ELR (cell line): ENCODE data around the gene CTDNEP1.

Experiments used
- DNase-seq: peaks from one replicate; pipeline ENCODE4 v3.0.0-alpha.2; 2015; ENCODE audit warnings: low read depth

Gene CTDNEP1

DNA sequence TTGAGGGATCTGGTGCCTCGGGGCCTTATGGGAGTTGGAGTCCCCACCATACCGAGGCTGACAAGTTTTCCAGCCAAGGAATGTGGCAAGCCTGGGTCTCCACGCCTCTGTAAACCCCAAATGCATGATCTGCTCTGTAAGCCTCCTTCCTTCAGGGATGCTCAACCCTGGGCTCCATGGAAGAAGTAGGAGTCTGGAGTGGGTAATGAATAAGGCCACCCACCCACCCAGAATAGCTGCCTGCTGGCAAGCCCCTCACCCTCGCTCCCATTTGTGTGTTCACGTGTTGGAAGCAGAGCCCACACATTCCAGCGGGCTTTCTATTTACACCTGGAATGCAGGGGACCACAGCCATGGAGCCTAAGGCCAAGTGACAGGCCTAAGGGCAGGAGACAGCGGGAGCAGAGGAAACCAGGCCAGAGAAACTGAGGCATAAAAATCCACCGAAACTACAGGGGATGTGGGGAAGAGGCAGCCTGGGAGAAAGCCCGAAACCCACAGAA is 36.3 kb downstream of the CTDNEP1 start:
- DNase-seq = no peak

GRCh38 chr17:7214300-7215135 is 37.0 kb downstream of the CTDNEP1 start:
- DNase-seq = peak; percentile 98

DNA sequence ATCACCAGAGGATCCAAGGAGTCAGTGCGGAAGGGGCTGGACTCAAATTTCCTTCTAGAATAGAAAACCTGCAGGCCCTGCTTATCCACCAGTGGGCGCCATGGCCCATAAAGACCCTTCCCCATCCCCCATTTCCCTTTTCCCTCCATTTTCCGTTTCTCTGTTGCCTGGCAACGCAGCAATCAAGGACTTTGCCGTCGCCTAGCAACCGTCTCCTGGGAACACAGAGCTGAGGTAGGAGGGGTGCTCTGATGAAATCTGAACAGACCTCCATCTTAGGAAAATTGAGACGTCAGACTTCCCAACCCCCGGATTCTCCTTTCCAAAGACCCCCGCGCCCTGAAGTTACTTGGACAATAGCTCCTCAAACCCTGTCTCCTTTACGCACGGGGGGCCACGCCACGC is 37.6 kb downstream of the CTDNEP1 start:
- DNase-seq = peak; percentile 81

DNA sequence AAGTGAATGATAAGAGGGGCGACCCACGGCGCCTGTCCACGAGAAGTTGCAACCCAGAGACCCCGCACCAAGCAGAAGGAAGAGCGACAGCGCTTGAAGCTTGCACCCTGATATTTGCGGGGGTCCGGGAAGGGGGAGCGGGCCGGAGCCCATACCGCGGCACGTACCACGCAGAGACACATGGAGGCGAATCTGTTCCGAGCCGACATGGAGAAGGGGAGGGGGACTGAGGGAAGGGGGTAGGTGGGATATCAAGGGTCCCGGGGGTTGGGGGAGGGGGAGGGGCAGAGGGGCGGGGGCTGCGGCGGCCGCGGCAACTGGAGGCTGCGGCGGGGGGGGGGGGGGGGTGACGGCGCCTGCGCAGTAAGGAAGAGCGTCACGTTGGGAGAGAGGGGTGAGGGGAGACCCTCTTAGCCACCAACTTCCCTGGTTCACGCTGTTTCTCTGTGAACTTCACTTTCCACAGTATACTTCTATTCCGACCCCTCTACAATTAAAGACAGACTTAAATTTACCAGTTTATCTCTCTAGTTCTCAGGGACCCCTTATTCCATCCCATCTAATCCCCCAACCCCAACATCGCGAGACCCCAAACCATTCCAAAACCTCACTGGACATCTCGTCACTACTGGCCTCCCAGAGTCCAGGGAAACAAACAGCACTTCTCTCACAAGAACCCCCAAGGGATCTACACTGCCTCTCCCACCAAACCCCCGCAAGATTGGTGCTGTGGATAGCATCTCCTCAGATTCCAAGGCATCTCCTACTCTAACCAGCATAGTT is 39.9 kb downstream of the CTDNEP1 start:
- no peak for DNase-seq

DNA sequence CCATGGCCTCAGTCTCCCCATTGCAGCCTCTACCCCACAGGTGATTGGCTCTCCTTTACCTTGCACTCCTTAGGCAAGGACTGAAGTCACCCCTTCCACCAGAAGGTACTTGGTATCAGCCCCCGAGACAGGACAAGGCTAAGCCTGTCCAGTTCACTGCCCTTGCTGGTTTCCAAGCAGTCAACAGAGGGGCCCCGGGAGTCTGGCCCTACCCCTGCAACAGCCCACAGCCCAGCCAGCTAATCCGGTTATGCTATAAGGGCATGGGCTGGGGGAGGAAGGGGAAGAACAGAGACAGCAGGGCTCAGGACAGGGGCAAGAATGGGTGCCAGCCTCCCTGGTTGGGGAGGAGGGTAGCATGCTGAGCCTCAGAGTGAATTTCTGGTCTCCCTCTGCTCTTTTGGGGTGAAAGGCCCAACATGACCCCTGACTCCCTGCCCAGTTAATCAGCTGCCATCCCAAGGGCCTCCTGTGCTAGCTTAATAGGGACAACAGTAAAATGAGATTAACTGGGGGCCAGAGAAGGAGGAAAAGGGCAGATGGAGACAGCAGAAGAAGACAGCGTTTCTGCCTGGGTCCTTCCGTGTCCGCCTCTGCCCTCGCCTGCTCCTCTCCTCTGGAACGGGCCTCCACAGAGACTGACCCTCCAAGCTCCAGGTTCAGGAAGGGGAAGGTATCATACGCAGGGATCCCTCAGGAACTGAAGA is 42.6 kb downstream of the CTDNEP1 start:
- no peak for DNase-seq

GRCh38 chr17:7208027-7208571 is 43.4 kb downstream of the CTDNEP1 start:
- no peak for DNase-seq

DNA sequence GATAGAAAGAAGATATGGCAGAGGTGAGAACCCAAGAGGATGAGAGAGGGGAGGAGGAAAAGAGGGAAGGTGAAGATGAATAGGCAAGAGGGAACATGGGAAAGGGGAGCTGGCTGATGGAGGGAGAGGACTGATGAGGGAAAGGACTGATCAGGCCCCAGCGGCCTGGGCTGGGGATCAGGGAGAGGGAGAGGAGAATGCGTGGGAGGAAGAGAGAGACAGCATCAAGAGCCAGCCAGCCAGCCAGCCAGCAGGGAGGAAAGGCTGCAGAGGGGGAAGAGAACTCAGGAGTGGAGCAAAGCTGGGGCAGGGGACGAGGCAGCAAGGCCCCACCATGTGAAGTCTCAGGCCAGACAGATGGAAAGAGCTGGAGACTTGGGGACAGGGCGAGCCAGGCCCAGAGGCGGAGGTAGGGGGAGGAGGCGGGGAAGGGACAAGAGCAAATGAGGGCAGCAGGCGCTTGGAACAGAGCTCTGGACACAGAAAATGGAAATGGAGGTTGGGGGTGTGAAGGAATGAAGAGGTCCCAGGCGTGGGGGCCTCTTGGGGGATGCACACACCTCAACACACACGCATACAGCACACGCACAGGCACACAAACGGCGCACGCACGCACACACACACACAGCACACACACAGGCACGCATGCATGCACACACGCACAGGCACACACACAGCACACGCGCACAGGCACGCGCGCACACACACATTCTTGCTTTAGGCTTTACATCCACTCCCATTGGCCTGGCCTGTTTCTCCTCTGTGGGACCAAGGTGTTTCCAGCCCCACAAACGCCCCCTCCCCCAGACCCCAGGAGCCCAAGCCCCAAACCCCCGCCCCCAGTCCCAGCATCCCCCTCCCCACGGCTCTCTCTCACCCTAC is 44.2 kb downstream of the CTDNEP1 start:
- DNase-seq = no peak

DNA sequence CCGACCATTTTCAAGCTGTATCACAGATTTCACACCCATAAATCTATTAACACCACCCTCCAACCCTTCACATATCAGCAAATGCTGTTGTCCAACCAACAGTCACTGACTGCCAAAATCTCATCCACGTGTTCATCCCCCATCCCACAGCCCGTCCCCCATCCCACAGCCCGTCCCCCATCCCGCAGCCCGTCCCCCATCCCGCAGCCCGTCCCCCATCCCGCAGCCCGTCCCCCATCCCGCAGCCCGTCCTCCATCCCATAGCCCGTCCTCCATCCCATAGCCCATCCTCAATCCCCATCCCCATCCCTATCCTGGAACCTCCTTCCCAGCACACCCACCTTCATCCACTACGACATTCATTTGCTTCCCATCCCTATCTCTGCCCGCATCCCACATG is 46.0 kb downstream of the CTDNEP1 start:
- DNase-seq = no peak

DNA sequence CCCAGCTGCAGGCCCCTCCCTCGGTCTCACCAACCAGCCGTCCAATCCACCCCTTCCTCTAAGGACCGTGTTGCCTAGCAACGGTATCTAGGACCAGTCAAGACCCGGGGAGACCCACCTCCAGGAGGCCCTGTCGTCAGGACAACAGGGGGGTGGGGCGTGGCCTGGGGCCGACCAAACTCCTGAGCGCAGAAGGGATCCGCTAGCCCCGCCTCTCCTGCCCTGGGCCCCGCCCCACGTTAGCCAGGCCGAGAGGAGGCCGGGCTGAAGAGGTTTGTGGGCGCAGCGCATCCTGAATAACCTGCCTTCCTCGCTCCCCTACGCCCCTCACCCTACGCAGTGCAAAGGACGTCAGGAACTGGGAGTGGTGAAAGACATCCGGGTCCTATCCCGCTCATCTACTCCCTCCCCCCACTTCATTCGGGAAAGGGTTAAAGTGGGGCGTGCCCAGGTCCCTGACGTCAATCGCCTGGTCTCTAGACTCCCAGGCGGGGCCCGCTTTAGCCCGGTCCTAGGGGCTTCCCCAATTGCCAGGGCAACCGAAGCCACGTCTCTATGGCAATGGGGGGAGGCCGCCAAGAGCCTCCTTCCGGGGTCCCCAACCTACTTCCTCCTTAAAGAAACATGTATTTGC is 46.6 kb downstream of the CTDNEP1 start:
- peak; percentile 71 for DNase-seq

DNA sequence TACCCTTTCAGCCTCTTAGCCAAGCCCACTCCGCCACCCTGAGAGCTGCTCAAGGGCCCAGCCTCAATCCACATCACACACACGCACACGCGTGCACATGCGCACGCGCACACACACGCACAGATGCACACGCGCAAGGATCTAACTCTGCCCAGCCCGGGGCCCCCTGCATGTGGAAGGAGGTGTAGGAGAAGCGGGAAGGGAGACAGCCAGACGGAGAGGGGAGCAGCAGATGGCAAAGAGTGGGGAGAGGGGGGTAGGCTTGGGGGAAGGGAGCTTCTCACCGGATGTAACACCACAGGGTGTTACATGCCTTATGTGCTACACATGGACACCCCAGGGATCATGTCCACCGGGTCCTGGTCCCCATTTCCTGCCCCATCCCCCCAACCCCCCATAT is 47.2 kb downstream of the CTDNEP1 start:
- no peak for DNase-seq

DNA sequence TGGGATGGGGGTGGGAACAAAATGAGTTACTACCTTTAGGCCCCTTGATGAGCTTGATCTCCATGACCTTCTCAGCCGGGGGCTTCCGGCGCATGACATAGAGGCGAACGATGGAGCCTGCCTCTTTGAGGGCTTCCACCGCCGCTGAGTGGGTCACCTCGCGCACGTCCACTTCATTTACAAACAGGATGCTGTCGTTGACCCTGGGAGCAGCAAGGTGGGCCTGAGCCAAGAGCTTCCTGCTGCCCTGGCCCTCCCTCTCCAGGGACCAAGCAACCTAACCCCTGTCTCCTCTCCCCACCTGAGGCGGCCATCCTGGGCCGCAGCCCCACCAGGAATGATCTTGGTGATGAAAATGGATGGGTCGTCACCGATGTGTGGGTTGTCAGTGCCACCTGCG is 48.1 kb downstream of the CTDNEP1 start:
- DNase-seq = no peak

DNA sequence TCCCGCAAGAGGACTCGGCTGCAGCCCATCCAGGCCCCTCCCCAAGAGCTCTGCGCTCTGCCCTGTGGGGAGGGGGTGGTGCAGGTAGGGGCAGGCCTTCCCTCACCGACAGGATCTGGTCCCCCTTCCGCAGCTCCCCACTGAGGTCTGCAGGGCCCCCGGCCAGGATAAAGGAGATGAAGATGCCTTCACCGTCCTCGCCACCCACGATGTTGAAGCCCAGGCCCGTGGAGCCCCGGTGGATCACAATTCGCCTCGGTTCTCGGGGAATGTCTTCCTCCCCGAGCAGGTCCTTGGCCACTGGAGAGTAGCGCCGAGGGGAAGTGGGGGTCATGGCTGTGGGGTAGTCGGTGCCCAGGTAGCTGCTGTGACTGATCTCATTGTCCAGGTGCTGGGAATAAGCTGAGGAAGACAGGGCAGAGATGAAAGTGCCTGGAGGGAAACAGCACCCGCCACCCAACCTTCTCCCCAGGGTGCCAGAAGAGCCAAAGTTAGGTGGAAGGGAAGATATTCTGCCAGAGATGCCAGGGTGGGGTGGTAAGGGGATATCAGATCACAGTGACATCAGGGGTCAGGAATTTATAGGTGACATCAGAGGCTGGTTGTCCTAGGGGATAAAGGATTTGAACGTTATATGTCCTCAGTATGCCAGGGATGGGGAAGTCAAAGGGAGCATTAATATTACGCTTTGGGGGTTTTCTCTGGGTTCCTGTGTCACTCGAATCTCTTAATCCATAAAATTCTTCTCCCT is 54.7 kb downstream of the CTDNEP1 start:
- DNase-seq = no peak

- DNase-seq = no peak
Observed at GRCh38 chr17:7195971-7196370, 55.6 kb downstream of the CTDNEP1 start.
